NCI-H2107 treated with DMSO at 0.1 percent for 48 hours (cell line): ENCODE measurements around the gene RBM44.
"Not testable (repeated sequence)": the region's sequence is repeated elsewhere in the genome, so short reads cannot be mapped to it uniquely, and the experiment has no call there.

Experiments
- DNase-seq: peaks from one replicate; lab custom pipeline; 2025; ENCODE audit not compliant: unreplicated experiment; lab: John Stamatoyannopoulos, UW

RBM44 gene

GRCh38 chr2:237798236-237799059 is at the start of gene RBM44:
Gene RBM44, plus strand, starts transcription at chr2:237798779. Its CDS starts 14,831 bp downstream, at chr2:237813610.
- DNase-seq, result no peak

- DNase-seq, result no peak
Observed at GRCh38 chr2:237749002-237749401, 49.6 kb upstream of the RBM44 start.

GRCh38 chr2:237749961-237750360 is 48.6 kb upstream of the RBM44 start:
- no peak for DNase-seq

GRCh38 chr2:237750441-237750840 is 48.1 kb upstream of the RBM44 start:
- DNase-seq, result not testable (repeated sequence)

- no peak for DNase-seq
Observed at GRCh38 chr2:237752761-237753165, 45.8 kb upstream of the RBM44 start.

- no peak for DNase-seq
Observed at GRCh38 chr2:237754182-237754581, 44.4 kb upstream of the RBM44 start.

- no peak for DNase-seq
Observed at GRCh38 chr2:237754626-237755248, 43.8 kb upstream of the RBM44 start.

GRCh38 chr2:237757616-237758015 is 41.0 kb upstream of the RBM44 start:
- DNase-seq, result no peak

- no peak for DNase-seq
Observed at GRCh38 chr2:237758185-237758584, 40.4 kb upstream of the RBM44 start.

GRCh38 chr2:237759176-237759575 is 39.4 kb upstream of the RBM44 start:
- DNase-seq, result no peak

- no peak for DNase-seq
Observed at GRCh38 chr2:237760506-237761502, 37.8 kb upstream of the RBM44 start.

- not testable (repeated sequence) for DNase-seq
Observed at GRCh38 chr2:237762291-237763182, 36.0 kb upstream of the RBM44 start.

- no peak for DNase-seq
Observed at GRCh38 chr2:237763812-237764211, 34.8 kb upstream of the RBM44 start.

GRCh38 chr2:237765122-237765521 is 33.5 kb upstream of the RBM44 start:
- not testable (repeated sequence) for DNase-seq

- no peak for DNase-seq
Observed at GRCh38 chr2:237765875-237766274, 32.7 kb upstream of the RBM44 start.

GRCh38 chr2:237766340-237766739 is 32.2 kb upstream of the RBM44 start:
- DNase-seq, result no peak

GRCh38 chr2:237772513-237772912 is 26.1 kb upstream of the RBM44 start:
- DNase-seq, result no peak

GRCh38 chr2:237773826-237774225 is 24.8 kb upstream of the RBM44 start:
- DNase-seq, result no peak

GRCh38 chr2:237774811-237775553 is 23.6 kb upstream of the RBM44 start:
- DNase-seq, result no peak

GRCh38 chr2:237779521-237779920 is 19.1 kb upstream of the RBM44 start:
- no peak for DNase-seq
